Anterior cingulate cortex (tissue), 58 donors: Measurements from ENCODE around the gene MUTYH.

ENCODE experiments used
- DNase-seq, 58 donors: peaks; one replicate each; lab custom pipeline; 2025; lab: John Stamatoyannopoulos, UW

MUTYH gene

DNA sequence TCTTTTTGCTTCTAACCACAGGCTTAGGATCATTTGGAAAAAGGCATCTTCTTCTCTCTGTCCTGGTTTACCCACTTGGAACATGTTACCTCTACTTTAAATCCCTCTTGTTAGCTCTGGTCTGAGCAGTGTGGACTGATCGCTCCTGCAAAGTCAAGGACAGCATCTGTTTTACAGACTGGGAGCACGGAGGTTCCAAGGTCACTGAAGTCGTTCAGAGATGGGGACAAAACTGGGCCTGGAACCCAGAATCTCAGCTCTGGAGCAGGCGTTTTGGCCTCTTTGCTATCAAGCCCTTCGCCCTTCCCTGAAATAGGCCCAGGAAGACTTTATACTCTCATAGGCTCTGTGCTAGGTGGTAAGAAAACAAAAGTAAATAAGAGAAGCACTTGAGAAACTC, 11.3 kb upstream of the MUTYH start:
- no peak for DNase-seq

GRCh38 chr1:45348966-45349677, 8.9 kb upstream of the MUTYH start:
- DNase-seq: peak in 3 of 58 donors; percentile 11 to 21 (median 19)

- DNase-seq: no peak
Observed at GRCh38 chr1:45348609-45348965, 8.3 kb upstream of the MUTYH start.

GRCh38 chr1:45348020-45348419, 7.8 kb upstream of the MUTYH start:
- no peak for DNase-seq

DNA sequence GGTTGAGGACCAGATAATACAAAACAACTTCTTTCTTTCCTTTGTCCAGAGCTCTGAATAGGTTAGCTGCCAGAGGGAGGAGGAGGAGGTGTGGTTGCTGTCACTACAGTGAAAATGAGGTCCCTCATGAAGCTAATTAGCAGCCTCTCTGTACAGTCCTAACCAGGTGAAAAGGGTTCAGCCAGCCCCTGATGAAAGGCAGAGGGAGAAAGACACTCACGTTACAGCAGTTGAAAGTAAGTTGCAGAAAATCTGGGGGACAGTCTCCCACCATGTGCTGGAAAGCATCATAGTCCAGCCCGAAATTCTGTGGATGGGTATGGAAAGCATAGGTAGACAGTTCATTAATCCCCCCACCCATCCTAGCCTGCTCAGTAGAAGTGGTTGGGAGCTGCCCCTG, 6.2 kb upstream of the MUTYH start:
- DNase-seq: no peak

- no peak for DNase-seq
Observed at GRCh38 chr1:45345014-45345413, 4.8 kb upstream of the MUTYH start.

DNA sequence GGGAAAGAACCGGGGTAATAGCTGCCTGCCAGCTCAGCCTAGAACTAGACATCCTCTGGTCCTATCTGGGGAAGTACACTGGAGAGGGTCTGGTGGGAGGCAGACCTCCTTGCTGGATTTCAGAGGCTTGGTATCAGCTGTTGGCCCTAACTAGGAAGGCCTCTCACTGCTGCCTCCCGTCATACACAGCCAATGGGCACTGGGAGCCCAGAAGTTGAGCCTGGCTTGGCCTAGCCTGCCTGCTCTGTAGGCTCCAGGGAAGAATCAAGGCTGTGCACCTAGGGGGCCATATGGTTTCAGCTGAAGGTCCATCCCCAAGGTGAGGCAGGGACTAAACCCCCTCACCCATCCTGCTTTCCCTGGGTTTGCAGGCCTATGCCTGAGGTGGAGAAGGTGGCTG, 4.3 kb upstream of the MUTYH start:
- no peak for DNase-seq

GRCh38 chr1:45340816-45341466, 701 bp upstream of the MUTYH start:
- peak in 1 of 58 donors; percentile 43 for DNase-seq

GRCh38 chr1:45337630-45338325, 2.5 kb downstream of the MUTYH start:
- no peak for DNase-seq

- DNase-seq: no peak
Observed at GRCh38 chr1:45335855-45336324, 4.3 kb downstream of the MUTYH start.

DNA sequence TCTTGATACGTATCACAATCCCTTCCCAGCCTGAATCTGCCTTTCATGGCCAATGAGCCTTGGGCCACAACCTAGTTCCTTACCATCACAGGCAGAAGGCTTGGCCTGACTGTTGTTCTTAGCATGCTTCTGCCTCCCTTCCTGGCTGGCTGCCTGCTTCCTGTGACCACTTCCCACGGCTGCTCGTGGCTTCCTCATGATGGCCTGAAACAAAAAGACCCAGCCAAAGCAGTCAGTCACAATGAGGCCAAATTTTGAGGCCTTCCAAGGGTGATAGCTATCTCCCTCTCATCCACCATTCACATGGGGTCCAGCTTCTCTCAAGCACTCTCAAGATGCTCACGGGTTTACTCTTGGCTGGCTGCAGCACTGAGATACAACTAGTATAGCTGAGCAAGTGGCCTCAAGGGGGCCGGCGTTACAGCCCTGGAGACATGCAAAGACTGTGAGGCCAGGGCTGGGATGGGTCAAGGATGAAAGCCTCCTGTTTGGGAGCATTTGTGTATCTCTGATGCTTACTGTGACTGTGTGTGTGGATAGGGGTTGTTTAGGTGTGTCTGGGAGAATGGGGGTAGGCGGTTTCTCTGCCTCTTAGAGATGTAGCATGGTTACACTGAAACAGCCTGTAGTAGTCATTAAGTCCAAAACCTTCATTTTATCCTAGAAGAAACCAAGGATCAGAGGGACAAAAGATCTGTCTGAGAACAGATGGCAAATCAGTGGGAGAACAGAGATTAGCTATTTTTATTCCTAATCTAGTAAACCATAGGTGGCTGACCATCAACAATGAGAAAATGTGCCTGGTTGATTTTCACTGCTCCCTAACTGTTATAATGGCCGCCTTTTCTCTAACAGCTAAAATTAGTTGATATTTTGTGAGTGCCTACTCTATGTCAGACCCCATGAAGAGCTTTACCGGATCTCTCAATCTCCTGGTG, 5.7 kb downstream of the MUTYH start:
- DNase-seq: peak in 7 of 58 donors; percentile 5 to 18 (median 12)

- no peak for DNase-seq
Observed at GRCh38 chr1:45332346-45332720, 7.9 kb downstream of the MUTYH start.

- no peak for DNase-seq
Observed at GRCh38 chr1:45331436-45332345, 8.5 kb downstream of the MUTYH start.

DNA sequence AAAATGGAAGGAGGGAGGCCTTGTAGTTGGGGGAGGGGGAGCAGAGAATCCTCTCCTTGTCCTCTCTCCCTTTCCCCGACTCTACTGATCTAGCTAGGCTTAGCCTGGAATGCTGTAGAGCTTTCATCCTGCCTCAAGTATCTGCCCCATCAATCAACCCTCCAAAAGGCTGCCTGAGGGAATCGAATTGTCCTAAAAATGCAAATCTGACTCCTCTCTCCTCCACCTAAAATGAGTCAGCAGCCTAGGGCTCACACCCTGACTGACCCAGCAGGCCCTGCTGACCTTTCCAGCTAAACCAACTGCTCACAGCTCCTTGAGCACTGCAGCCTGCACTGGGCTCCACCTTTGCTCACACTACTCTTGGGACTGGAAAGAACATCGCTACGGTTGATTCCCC, 10.8 kb downstream of the MUTYH start:
- no peak for DNase-seq

GRCh38 chr1:45328680-45329079, 11.6 kb downstream of the MUTYH start:
- DNase-seq: no peak

GRCh38 chr1:45327644-45328515, 12.4 kb downstream of the MUTYH start:
- peak in 1 of 58 donors; percentile 8 for DNase-seq

- DNase-seq: peak; percentile 3 to 91 (median 74)
Observed at GRCh38 chr1:45326627-45327623, 13.3 kb downstream of the MUTYH start, which contains the start of gene HPDL. Gene HPDL (plus strand): TSS chr1:45326895. CDS start chr1:45327149, 254 bp downstream.
